ENCODE results near the gene CTSD. TPM values are rescaled to one million over a fixed set of nuclear protein-coding genes. Genes with fewer than 3 reads are reported as not detected.

Gene CTSD
- total RNA-seq, 2 experiments from 2014 or later: 133 to 165 TPM

GRCh38 chr11:1754376-1755150 lies 9.2 kb downstream of the CTSD start:
- H3K4me1 Mint-ChIP-seq: peaks cover 51% of the 10 kb centered on the region
- no peak for DNase-seq
- peaks cover 17% of the 10 kb centered on the region for H3K36me3 Mint-ChIP-seq
- H3K4me3 Mint-ChIP-seq: no peak overlapping the region
- CTCF ChIA-PET: interaction anchor here (0.8 to 1.1 kb wide), 2 partner anchors 9 to 61 kb away, joined by 4 to 5 read pairs; partner anchors contain the start of gene CTSD
- ATAC-seq: no peak
- peak overlapping the region; percentile 21 for H3K27ac Mint-ChIP-seq
- no peaks in the 10 kb centered on the region for H3K9me3 Mint-ChIP-seq (ENCODE audit: low read depth)
- peaks cover 10% of the 10 kb centered on the region for H3K27me3 Mint-ChIP-seq

- CTCF ChIA-PET: interaction anchor here (2.1 kb wide), 1 partner anchor 60 kb away, joined by 9 read pairs; no protein-coding TSS in a partner anchor
- no peaks in the 10 kb centered on the region for H3K9me3 Mint-ChIP-seq (ENCODE audit: low read depth)
- peaks cover 47% of the 10 kb centered on the region for H3K4me1 Mint-ChIP-seq
- H3K36me3 Mint-ChIP-seq: peaks cover 17% of the 10 kb centered on the region
- H3K4me3 Mint-ChIP-seq: no peak overlapping the region
- ATAC-seq: no peak
- no peak for DNase-seq
- peaks cover 13% of the 10 kb centered on the region for H3K27me3 Mint-ChIP-seq
- no peak overlapping the region for H3K27ac Mint-ChIP-seq
Measured at GRCh38 chr11:1753929-1754305, 9.8 kb downstream of the CTSD start.

GRCh38 chr11:1753229-1753928 lies 10.3 kb downstream of the CTSD start:
- no peak overlapping the region for H3K27ac Mint-ChIP-seq
- no peak for DNase-seq

GRCh38 chr11:1752907-1753228 lies 10.9 kb downstream of the CTSD start:
- CTCF ChIA-PET: interaction anchor here (2.1 kb wide), 1 partner anchor 59 kb away, joined by 9 read pairs; no protein-coding TSS in a partner anchor
- Mint-ChIP-seq H3K4me3 (no peak overlapping the region), H3K9me3 (ENCODE audit: low read depth) (no peaks in the 10 kb centered on the region)

More at GRCh38 chr11:1753229-1753928, 10.3 kb downstream of the CTSD start:
- no peak for ATAC-seq
- CTCF ChIA-PET: interaction anchor here (2.1 kb wide), 1 partner anchor 59 kb away, joined by 9 read pairs; no protein-coding TSS in a partner anchor
- peaks cover 41% of the 10 kb centered on the region for H3K4me1 Mint-ChIP-seq
- peaks cover 18% of the 10 kb centered on the region for H3K27me3 Mint-ChIP-seq
- H3K36me3 Mint-ChIP-seq: peaks cover 17% of the 10 kb centered on the region
- H3K4me3 Mint-ChIP-seq: no peak overlapping the region
- no peaks in the 10 kb centered on the region for H3K9me3 Mint-ChIP-seq (ENCODE audit: low read depth)

GRCh38 chr11:1751999-1752906 lies 11.5 kb downstream of the CTSD start:
- Mint-ChIP-seq H3K27ac (no peak overlapping the region), H3K4me1 (peaks cover 33% of the 10 kb centered on the region), H3K9me3 (ENCODE audit: low read depth) (no peaks in the 10 kb centered on the region), H3K4me3 (no peak overlapping the region), H3K36me3 (peaks cover 15% of the 10 kb centered on the region), H3K27me3 (peaks cover 23% of the 10 kb centered on the region)
- CTCF ChIA-PET: interaction anchor here (1.0 to 2.1 kb wide), 2 partner anchors 58 to 100 kb away, joined by 4 to 9 read pairs; no protein-coding TSS in a partner anchor
- no peak for DNase-seq
- no peak for ATAC-seq

More at GRCh38 chr11:1752907-1753228, 10.9 kb downstream of the CTSD start:
- H3K27me3 Mint-ChIP-seq: peaks cover 21% of the 10 kb centered on the region
- no peak overlapping the region for H3K27ac Mint-ChIP-seq
- H3K36me3 Mint-ChIP-seq: peaks cover 17% of the 10 kb centered on the region
- DNase-seq (no peak), ATAC-seq (no peak)
- H3K4me1 Mint-ChIP-seq: peaks cover 39% of the 10 kb centered on the region

- no peak for ATAC-seq
- H3K9me3 Mint-ChIP-seq (ENCODE audit: low read depth): no peaks in the 10 kb centered on the region
Measured at GRCh38 chr11:1751531-1751921, 12.2 kb downstream of the CTSD start.

GRCh38 chr11:1750840-1751530 lies 12.7 kb downstream of the CTSD start:
- no peak overlapping the region for H3K4me3 Mint-ChIP-seq
- CTCF ChIA-PET: interaction anchor here (1.0 kb wide), 1 partner anchor 98 kb away, joined by 4 read pairs; no protein-coding TSS in a partner anchor
- no peak for ATAC-seq

More at GRCh38 chr11:1751531-1751921, 12.2 kb downstream of the CTSD start:
- Mint-ChIP-seq H3K4me1 (peaks cover 26% of the 10 kb centered on the region), H3K4me3 (no peak overlapping the region), H3K27ac (no peak overlapping the region), H3K27me3 (peaks cover 23% of the 10 kb centered on the region), H3K36me3 (peaks cover 9% of the 10 kb centered on the region)
- CTCF ChIA-PET: interaction anchor here (1.0 to 2.1 kb wide), 2 partner anchors 58 to 99 kb away, joined by 4 to 9 read pairs; no protein-coding TSS in a partner anchor
- no peak for DNase-seq

DNA sequence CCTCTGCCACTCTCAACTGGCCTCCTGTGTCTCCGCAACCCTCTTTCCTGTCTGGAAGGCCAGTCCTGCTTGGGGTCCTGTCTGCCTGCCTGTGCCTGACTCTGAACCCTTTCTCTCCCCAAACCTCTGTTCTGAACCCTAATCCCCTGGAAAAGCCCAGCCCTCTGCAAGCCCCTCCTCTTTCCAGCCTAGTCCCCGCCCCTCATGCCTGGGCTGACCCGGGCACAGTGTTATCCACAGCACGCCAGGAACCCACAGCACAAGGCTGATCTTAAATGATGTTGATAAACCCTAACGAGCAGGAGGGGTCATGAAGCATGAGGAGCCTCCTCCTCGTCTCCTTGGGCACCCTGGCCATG lies 13.3 kb downstream of the CTSD start, which contains the start of gene IFITM10:
Gene IFITM10 (minus strand): TSS at position 115 of the 359 bp plus-strand sequence. CDS start 153 bp downstream, outside the sequence.
- Mint-ChIP-seq H3K36me3 (peaks cover 7% of the 10 kb centered on the region), H3K4me1 (peaks cover 15% of the 10 kb centered on the region), H3K27ac (no peak within 1 kb of the TSS), H3K27me3 (peaks cover 23% of the 10 kb centered on the region), H3K9me3 (ENCODE audit: low read depth) (peaks cover 7% of the 10 kb centered on the region), H3K4me3 (no peak within 1 kb of the TSS)
- DNase-seq: no peak
- CTCF ChIA-PET: interaction anchor here (1.0 to 1.3 kb wide), 2 partner anchors 82 to 132 kb away, joined by 3 read pairs; no protein-coding TSS in a partner anchor
- no peak for ATAC-seq

More at GRCh38 chr11:1750840-1751530, 12.7 kb downstream of the CTSD start:
- DNase-seq: no peak
- no peak overlapping the region for H3K27ac Mint-ChIP-seq
- H3K36me3 Mint-ChIP-seq: peaks cover 10% of the 10 kb centered on the region
- H3K27me3 Mint-ChIP-seq: peaks cover 23% of the 10 kb centered on the region
- peaks cover 20% of the 10 kb centered on the region for H3K4me1 Mint-ChIP-seq
- peaks cover 3% of the 10 kb centered on the region for H3K9me3 Mint-ChIP-seq (ENCODE audit: low read depth)

DNA sequence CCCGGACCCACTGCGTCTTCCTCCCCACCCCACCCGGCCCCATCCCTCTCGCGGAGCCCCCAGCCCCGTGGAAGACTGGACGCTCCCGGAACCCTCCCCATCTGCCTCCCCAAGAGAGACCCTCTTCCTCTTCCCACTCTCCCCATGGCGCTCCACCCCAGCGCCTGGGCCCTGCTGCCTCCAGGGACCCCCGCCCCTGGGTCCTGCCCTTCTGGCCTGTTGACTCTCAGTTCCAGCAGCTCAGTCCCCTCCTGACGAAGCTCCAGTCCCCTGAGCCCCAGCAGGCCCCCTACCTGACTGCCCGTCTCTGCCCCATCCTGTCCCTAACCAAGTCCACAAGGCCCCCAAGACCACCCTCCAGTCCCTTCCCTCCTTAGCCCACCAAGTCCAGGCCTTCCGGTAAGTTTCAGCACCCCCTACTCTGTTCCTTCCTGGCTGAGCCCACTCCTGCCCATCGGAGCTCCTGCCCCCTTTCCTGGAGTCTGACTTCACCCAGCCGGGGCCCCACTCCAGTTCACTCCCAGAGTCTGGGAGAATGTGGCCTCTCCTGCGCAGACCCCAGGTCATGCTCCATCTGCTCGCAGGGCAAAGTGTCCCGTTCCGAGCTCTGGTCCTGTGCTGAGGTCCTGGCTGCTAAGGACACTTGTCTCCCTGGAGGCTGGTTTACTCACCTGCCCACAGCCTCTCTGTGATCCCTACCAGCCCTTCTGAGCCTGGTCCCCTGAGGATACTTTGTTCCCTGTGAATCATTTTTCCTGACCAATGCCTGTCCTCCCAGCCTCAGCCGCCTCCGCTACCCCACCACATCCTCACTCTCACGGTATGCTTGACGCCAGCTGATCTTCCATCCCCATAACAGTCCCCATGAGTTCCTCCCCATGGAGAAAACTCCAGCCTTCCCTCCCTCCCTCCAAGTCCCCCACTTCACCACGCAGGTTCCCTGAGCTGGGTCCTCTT lies 14.1 kb downstream of the CTSD start:
- CTCF ChIA-PET: interaction anchor here (1.0 to 1.5 kb wide), 3 partner anchors 56 to 132 kb away, joined by 3 to 4 read pairs (median 3); no protein-coding TSS in a partner anchor
- H3K4me3 Mint-ChIP-seq: no peak overlapping the region
- peaks cover 13% of the 10 kb centered on the region for H3K4me1 Mint-ChIP-seq
- H3K27ac Mint-ChIP-seq: no peak overlapping the region
- ATAC-seq (no peak), DNase-seq (no peak)
- H3K36me3 Mint-ChIP-seq: peaks cover 7% of the 10 kb centered on the region
- peaks cover 23% of the 10 kb centered on the region for H3K27me3 Mint-ChIP-seq
- peaks cover 8% of the 10 kb centered on the region for H3K9me3 Mint-ChIP-seq (ENCODE audit: low read depth)

GRCh38 chr11:1748636-1749394 lies 14.9 kb downstream of the CTSD start:
- H3K27ac Mint-ChIP-seq: no peak overlapping the region
- ATAC-seq: peak; percentile 17
- no peak overlapping the region for H3K4me3 Mint-ChIP-seq

More at GRCh38 chr11:1748636-1749394, 14.9 kb downstream of the CTSD start:
- H3K27me3 Mint-ChIP-seq: peaks cover 23% of the 10 kb centered on the region
- CTCF ChIA-PET: interaction anchor here (1.5 kb wide), 1 partner anchor 55 kb away, joined by 4 read pairs; no protein-coding TSS in a partner anchor
- DNase-seq: no peak
- H3K9me3 Mint-ChIP-seq (ENCODE audit: low read depth): peaks cover 8% of the 10 kb centered on the region
- H3K4me1 Mint-ChIP-seq: peaks cover 13% of the 10 kb centered on the region
- peaks cover 7% of the 10 kb centered on the region for H3K36me3 Mint-ChIP-seq
